SK-N-SH (cell line): ENCODE data around the gene PDE4D. TPM values are rescaled to one million over a fixed set of nuclear protein-coding genes. Genes with fewer than 3 reads are reported as not detected.

ENCODE experiments used
- CTCF ChIA-PET: fragments of 300-600, 350-600 bp; formaldehyde crosslinking; extraction: SDS; loops from one replicate; lab custom pipeline; 2021; lab: Yijun Ruan, JAX
- POLR2A ChIA-PET: fragments of 350-600 bp; sonication (Branson Sonifier 250); formaldehyde crosslinking; extraction: SDS; loops from one replicate; lab custom pipeline; 2020; ENCODE audit warnings: antibody characterized with exemption, inconsistent platforms; lab: Yijun Ruan, JAX
- DNase-seq: peaks from one replicate; pipeline ENCODE4 v3.0.0; 2012
- H2AFZ ChIP-seq: fragments of 200-600 bp; sonication (generic); 2 replicates; pipeline ENCODE4 v1.8.1; 2016; ENCODE audit warnings: antibody characterized with exemption, mild to moderate bottlenecking, low read depth
- H3F3A ChIP-seq: fragments of 200-600 bp; sonication (generic); replicated peaks from 2 replicates; pipeline ENCODE3; 2016; ENCODE audit warnings: antibody characterized with exemption, mild to moderate bottlenecking; ENCODE audit not compliant: insufficient read depth
- H3K27ac ChIP-seq, 2 experiments: fragments of 200-500 bp in 1 of 2; fragments of 200-600 bp in 1 of 2; sonication (Bioruptor generic) in 1 of 2; sonication (generic), shearing (Covaris generic) in 1 of 2; 2 replicates each; pipeline versions ENCODE4 v1.5.1 to v1.6.1; 2014 to 2016; ENCODE audit warnings: low read depth in 2 of 2, inconsistent platforms in 1 of 2, low read length in 1 of 2, mild to moderate bottlenecking in 1 of 2, mixed read lengths in 1 of 2
- H3K27me3 ChIP-seq: fragments of 200-600 bp; sonication (generic), shearing (Covaris generic); 2 replicates; pipeline ENCODE4 v1.6.1; 2016; ENCODE audit warnings: mixed run types; ENCODE audit not compliant: insufficient read depth
- H3K36me3 ChIP-seq, 2 experiments: fragments of 200-500 bp in 1 of 2; fragments of 200-600 bp in 1 of 2; sonication (Bioruptor generic) in 1 of 2; sonication (generic) in 1 of 2; replicated peaks in 1 of 2; 2 replicates each; pipeline versions ENCODE3 to v1.5.1; 2014 to 2016; ENCODE audit warnings: low read length in 1 of 2, mild to moderate bottlenecking in 1 of 2; ENCODE audit not compliant: insufficient read depth in 2 of 2, control insufficient read depth in 1 of 2
- H3K4me1 ChIP-seq, 2 experiments: fragments of 200-500 bp in 1 of 2; fragments of 200-600 bp in 1 of 2; sonication (Bioruptor generic) in 1 of 2; sonication (generic), shearing (Covaris generic) in 1 of 2; 2 replicates each; pipeline versions ENCODE4 v1.5.1 to v1.6.1; 2014 to 2016; ENCODE audit warnings: low read depth in 1 of 2, low read length in 1 of 2, mixed run types in 1 of 2; ENCODE audit not compliant: insufficient read depth in 2 of 2, control insufficient read depth in 1 of 2
- H3K4me2 ChIP-seq: fragments of 200-600 bp; sonication (generic), shearing (Covaris generic); 2 replicates; pipeline ENCODE4 v1.6.1; 2017; ENCODE audit warnings: mixed run types
- H3K4me3 ChIP-seq, 2 experiments: fragments of 200-500 bp in 1 of 2; fragments of 200-600 bp in 1 of 2; sonication (Bioruptor generic) in 1 of 2; sonication (generic), shearing (Covaris generic) in 1 of 2; 2 replicates each; pipeline versions ENCODE4 v1.5.1 to v1.8.1; 2014 to 2016; ENCODE audit warnings: low read depth in 2 of 2, inconsistent platforms in 1 of 2, low read length in 1 of 2, mild to moderate bottlenecking in 1 of 2, mixed read lengths in 1 of 2, moderate library complexity in 1 of 2
- H3K79me2 ChIP-seq: fragments of 200-600 bp; sonication (generic); 2 replicates; pipeline ENCODE4 v1.8.1; 2017; ENCODE audit warnings: mild to moderate bottlenecking; ENCODE audit not compliant: insufficient read depth
- H3K9ac ChIP-seq: fragments of 200-600 bp; sonication (generic); 2 replicates; pipeline ENCODE4 v1.6.1; 2017; ENCODE audit warnings: mixed run types
- H3K9me2 ChIP-seq: fragments of 200-600 bp; sonication (generic); 2 replicates; pipeline ENCODE4 v1.6.1; 2017; ENCODE audit warnings: mixed run types
- H3K9me3 ChIP-seq: fragments of 200-600 bp; sonication (generic); 2 replicates; pipeline ENCODE4 v1.6.1; 2017; ENCODE audit warnings: mixed run types, mild to moderate bottlenecking, moderate library complexity
- H4K20me1 ChIP-seq: fragments of 200-600 bp; sonication (generic); 2 replicates; pipeline ENCODE4 v1.6.1; 2017; ENCODE audit warnings: mild to moderate bottlenecking, mixed run types; ENCODE audit not compliant: insufficient read depth
- CTCF ChIP-seq: fragments of 200-600 bp; sonication (generic); IDR thresholded peaks from 2 replicates; pipeline ENCODE4 v1.6.1; 2017; ENCODE audit warnings: antibody characterized with exemption, mild to moderate bottlenecking, moderate library complexity
- EP300 ChIP-seq, 2 experiments: IDR thresholded peaks; 2 replicates each; pipeline versions ENCODE4 v1.4.0 to v1.6.1; 2012; ENCODE audit warnings: borderline replicate concordance in 1 of 2, low read depth in 1 of 2, low read length in 1 of 2
- FOSL2 ChIP-seq: IDR thresholded peaks from 2 replicates; pipeline ENCODE4 v1.4.0; 2012; ENCODE audit warnings: low read depth, mild to moderate bottlenecking, moderate library complexity, borderline replicate concordance
- FOXJ3 ChIP-seq: sonication (generic); formaldehyde crosslinking; IDR thresholded peaks from 2 replicates; pipeline ENCODE4 v1.5.1; 2020; ENCODE audit warnings: mild to moderate bottlenecking, missing genetic modification reagents
- FOXM1 ChIP-seq: IDR thresholded peaks from 2 replicates; pipeline ENCODE4 v1.4.0; 2012; ENCODE audit warnings: low read depth, mild to moderate bottlenecking
- GABPA ChIP-seq: IDR thresholded peaks from 2 replicates; pipeline ENCODE4 v1.4.0; 2012; ENCODE audit warnings: low read depth, mild to moderate bottlenecking
- GATA2 ChIP-seq: sonication (generic); formaldehyde crosslinking; IDR thresholded peaks from 2 replicates; pipeline ENCODE4 v1.5.0; 2020; ENCODE audit warnings: mild to moderate bottlenecking, missing genetic modification reagents
- JUND ChIP-seq: IDR thresholded peaks from 2 replicates; pipeline ENCODE4 v1.4.0; 2012
- MAX ChIP-seq: IDR thresholded peaks from 2 replicates; pipeline ENCODE4 v1.4.0; 2012; ENCODE audit warnings: low read depth
- MEF2A ChIP-seq: IDR thresholded peaks from 2 replicates; pipeline ENCODE4 v1.4.0; 2012; ENCODE audit warnings: low read depth, borderline replicate concordance
- NFIC ChIP-seq: IDR thresholded peaks from 2 replicates; pipeline ENCODE4 v1.4.0; 2012; ENCODE audit warnings: borderline replicate concordance
- PBX3 ChIP-seq: IDR thresholded peaks from 2 replicates; pipeline ENCODE4; 2012
- POLR2AphosphoS5 ChIP-seq: IDR thresholded peaks from 2 replicates; pipeline ENCODE4 v1.6.1; 2012; ENCODE audit warnings: low read depth, low read length
- RAD21 ChIP-seq: IDR thresholded peaks from 2 replicates; pipeline ENCODE4 v1.6.1; 2012; ENCODE audit warnings: mild to moderate bottlenecking, low read length
- RCOR1 ChIP-seq: fragments of 150-350 bp; IDR thresholded peaks from 2 replicates; pipeline ENCODE4 v1.6.1; 2017; ENCODE audit warnings: antibody characterized with exemption, low read length
- RFX5 ChIP-seq: IDR thresholded peaks from 2 replicates; pipeline ENCODE4 v1.6.1; 2012; ENCODE audit warnings: mild to moderate bottlenecking, improper control_type of control experiment, low read length
- SIN3A ChIP-seq: IDR thresholded peaks from 2 replicates; pipeline ENCODE4 v1.6.1; 2012; ENCODE audit warnings: low read depth, mild to moderate bottlenecking, low read length, moderate library complexity, borderline replicate concordance
- SMC3 ChIP-seq: IDR thresholded peaks from 2 replicates; pipeline ENCODE4 v1.6.1; 2012; ENCODE audit warnings: low read depth, low read length, improper control_type of control experiment
- TCF12 ChIP-seq: IDR thresholded peaks from 2 replicates; pipeline ENCODE4 v1.4.0; 2012
- TEAD4 ChIP-seq: IDR thresholded peaks from 2 replicates; pipeline ENCODE4 v1.4.0; 2012; ENCODE audit warnings: mild to moderate bottlenecking, borderline replicate concordance; ENCODE audit not compliant: insufficient read depth
- WGBS: methylation state at CpG from one replicate; pipeline ENCODE4 v1.1.6; 2017; ENCODE audit warnings: low lambda C conversion rate; 5-methylcytosine and 5-hydroxymethylcytosine counted together
- polyA plus RNA-seq, 3 experiments: library from polyadenylated mRNA; depleted of rRNA; stranded (reverse); fragments of >200 nt; gene quantifications; 2 replicates each; pipeline ENCODE4 v1.2.3, GENCODE V29; 2012

The PDE4D gene
- polyA plus RNA-seq, 1 of the 3 experiments (the other 2 are of a cell fraction), result 2.4 TPM

- CTCF ChIA-PET, result interaction anchor here (1.1 to 1.4 kb wide), 3 partner anchors 16 to 219 kb away, joined by 3 to 4 read pairs (median 4); no protein-coding TSS in a partner anchor
Measured at GRCh38 chr5:58969253-58969652, 924.3 kb downstream of the PDE4D start.

GRCh38 chr5:58968350-58968749, 925.2 kb downstream of the PDE4D start:
- no peaks in the 10 kb centered on the region for H3K9me2 ChIP-seq
- ChIA-PET CTCF (interaction anchor here (1.0 to 1.4 kb wide), 3 partner anchors 17 to 77 kb away, joined by 3 to 4 read pairs (median 4); no protein-coding TSS in a partner anchor), POLR2A (no interaction called here)
- H3K4me3 ChIP-seq, result no peak overlapping the region
- no peaks in the 10 kb centered on the region for H3F3A ChIP-seq
- H3K9ac ChIP-seq, result no peak overlapping the region
- peaks cover 0 to 4% of the 10 kb centered on the region in 2 experiments for H3K36me3 ChIP-seq
- 78% methylated on average over 3 of the region's 3 CpGs for WGBS
- no peaks in the 10 kb centered on the region for H4K20me1 ChIP-seq
- H3K9me3 ChIP-seq, result no peaks in the 10 kb centered on the region
- H3K27me3 ChIP-seq, result no peaks in the 10 kb centered on the region
- no peak overlapping the region for H3K4me2 ChIP-seq
- TF ChIP-seq SMC3 (no peak), PBX3 (no peak), SIN3A (no peak), GABPA (no peak), TCF12 (no peak), EP300 (IDR thresholded peaks at IDR 0.05; ENCODE audit: borderline replicate concordance in 1 of 2, low read depth in 1 of 2, low read length in 1 of 2) (no peak), MEF2A (no peak), FOXM1 (no peak), RFX5 (no peak), CTCF (no peak), GATA2 (CRISPR knock-in tag) (no peak), NFIC (no peak), TEAD4 (no peak), FOXJ3 (CRISPR knock-in tag) (no peak), RCOR1 (no peak), MAX (no peak), RAD21 (no peak), POLR2AphosphoS5 (no peak)
- no peak overlapping the region for H2AFZ ChIP-seq
- H3K4me1 ChIP-seq, result no peaks in the 10 kb centered on the region
- H3K79me2 ChIP-seq, result no peaks in the 10 kb centered on the region
- DNase-seq, result no peak
- no peak overlapping the region for H3K27ac ChIP-seq

More at GRCh38 chr5:58969253-58969652, 924.3 kb downstream of the PDE4D start:
- 93% methylated on average over 3 of the region's 3 CpGs for WGBS
- Histone ChIP-seq H3K4me2 (no peak overlapping the region), H3F3A (no peaks in the 10 kb centered on the region), H3K9me3 (no peaks in the 10 kb centered on the region), H3K4me1 (no peaks in the 10 kb centered on the region), H3K79me2 (no peaks in the 10 kb centered on the region), H3K36me3 (peaks cover 3 to 13% of the 10 kb centered on the region in 2 experiments), H3K27me3 (no peaks in the 10 kb centered on the region), H3K27ac (no peak overlapping the region), H3K9ac (no peak overlapping the region), H3K9me2 (no peaks in the 10 kb centered on the region), H3K4me3 (no peak overlapping the region), H4K20me1 (no peaks in the 10 kb centered on the region), H2AFZ (no peak overlapping the region)
- TF ChIP-seq FOXM1 (no peak), JUND (no peak), FOSL2 (no peak), GATA2 (CRISPR knock-in tag) (no peak), MEF2A (no peak), TCF12 (no peak)
- DNase-seq, result no peak
- POLR2A ChIA-PET, result no interaction called here
